ENCODE measurements around the gene UNC5B.
A peak's percentile ranks its signal among the peaks of the same experiment; 100 is the strongest.

The UNC5B gene

DNA sequence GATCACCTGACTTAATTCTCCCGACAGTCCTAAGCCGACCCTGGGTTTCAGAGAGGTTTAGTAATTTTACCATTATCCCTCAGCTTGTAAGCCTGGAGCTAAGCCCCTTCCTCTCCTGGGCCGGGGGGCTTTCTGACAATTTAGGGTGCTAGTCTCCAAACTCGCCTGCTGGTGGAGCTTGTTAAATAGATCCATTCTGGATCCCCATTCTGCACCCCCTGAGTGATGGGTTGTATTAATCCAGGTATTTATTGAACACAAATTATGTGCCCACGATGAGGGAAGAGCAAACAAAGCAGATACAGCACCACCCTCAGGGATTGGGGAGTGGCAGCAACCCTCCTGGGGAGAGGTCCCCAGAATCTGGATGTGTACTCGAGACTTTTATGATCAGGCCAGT lies 105.4 kb downstream of the UNC5B start:
- TF ChIP-seq, protein P1, sequence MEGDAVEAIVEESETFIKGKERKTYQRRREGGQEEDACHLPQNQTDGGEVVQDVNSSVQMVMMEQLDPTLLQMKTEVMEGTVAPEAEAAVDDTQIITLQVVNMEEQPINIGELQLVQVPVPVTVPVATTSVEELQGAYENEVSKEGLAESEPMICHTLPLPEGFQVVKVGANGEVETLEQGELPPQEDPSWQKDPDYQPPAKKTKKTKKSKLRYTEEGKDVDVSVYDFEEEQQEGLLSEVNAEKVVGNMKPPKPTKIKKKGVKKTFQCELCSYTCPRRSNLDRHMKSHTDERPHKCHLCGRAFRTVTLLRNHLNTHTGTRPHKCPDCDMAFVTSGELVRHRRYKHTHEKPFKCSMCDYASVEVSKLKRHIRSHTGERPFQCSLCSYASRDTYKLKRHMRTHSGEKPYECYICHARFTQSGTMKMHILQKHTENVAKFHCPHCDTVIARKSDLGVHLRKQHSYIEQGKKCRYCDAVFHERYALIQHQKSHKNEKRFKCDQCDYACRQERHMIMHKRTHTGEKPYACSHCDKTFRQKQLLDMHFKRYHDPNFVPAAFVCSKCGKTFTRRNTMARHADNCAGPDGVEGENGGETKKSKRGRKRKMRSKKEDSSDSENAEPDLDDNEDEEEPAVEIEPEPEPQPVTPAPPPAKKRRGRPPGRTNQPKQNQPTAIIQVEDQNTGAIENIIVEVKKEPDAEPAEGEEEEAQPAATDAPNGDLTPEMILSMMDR (IDR thresholded peaks at IDR 0.05; ENCODE audit: control insufficient read depth, extremely low read depth, insufficient read depth), result 0 out of 2 replicates have a peak, but pooled peaks have one; percentile 4
- H3K4me3 ChIP-seq (ENCODE audit: low read depth, low read length), result no peak overlapping the region
- DNase-seq (ENCODE audit: low read depth), result no peak

DNA sequence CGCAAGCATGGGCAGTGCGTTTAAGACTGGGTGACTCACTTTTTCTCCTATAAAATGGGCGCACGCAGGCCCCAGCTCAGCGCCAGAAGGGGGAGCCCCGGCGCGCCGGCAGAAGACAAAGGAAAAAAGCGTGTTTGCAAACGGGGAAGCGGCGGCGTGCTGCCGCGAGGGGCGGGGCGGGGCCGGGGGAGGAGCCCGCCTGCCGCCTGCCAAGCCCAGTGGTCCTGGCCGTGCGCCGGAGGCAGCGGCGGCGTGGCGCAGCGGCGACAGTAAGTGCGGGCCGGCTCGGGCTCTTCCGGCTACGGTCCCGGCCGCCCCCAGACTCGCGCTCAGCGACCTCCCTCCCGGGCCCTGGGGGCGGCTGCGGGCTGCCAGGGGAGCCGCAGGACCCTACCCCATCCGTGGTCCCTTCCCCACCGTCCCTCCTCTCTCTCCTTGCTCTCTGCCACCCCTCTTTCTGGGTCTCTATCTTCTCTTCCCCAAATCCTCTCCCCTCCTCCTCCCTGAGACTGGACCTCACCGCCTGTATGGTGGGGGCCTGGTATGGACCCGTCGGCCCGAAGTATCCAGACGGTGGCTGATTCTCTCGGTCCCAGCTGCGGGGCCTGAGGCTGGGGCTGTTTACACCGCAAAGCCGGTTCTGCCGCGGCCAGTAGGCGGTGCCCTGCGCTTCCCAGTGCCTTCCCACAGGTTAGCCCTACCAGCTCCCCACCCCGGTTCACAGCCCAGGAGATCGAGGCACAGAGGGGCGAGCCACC lies 106.9 kb downstream of the UNC5B start, which contains the start of gene SLC29A3:
SLC29A3 (plus strand) TSS at position 218 of the 758 bp plus-strand sequence; CDS start at position 269, 51 bp downstream.
- TF ChIP-seq, protein P1 (IDR thresholded peaks at IDR 0.05; ENCODE audit: control insufficient read depth, extremely low read depth, insufficient read depth), result peak; percentile 87
- DNase-seq (ENCODE audit: low read depth), result peak; percentile 53
- H3K4me3 ChIP-seq (ENCODE audit: low read depth, low read length), result peak within 1 kb of the TSS; percentile 78

DNA sequence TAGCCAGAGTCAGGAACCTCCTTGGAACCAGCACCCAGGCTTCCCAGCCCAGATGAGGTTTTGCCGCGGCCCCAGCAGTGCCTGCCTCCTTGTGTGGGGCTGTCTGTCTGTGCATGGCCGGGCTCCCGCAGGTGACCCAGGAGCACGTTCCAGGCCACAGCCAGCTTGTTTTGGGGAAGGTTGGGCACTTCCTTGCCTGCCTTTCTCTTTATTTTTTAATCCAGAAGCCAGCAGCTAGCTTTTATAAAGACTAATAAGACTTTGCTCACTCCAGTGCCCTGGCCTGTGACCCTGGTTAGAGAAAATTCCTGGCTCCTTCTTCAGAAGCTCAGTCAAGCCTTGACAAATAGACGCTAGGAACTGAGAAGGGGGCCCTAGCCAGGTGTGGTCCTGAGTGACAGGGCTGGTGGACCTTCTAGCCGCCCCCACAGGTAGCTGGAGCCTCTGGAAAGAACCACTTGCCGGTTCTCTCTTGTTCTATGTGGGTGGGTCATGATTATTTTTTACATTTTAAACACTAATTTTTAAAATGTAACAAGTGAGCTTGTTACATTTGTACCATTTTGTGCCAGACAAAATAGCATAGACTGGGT lies 107.5 kb downstream of the UNC5B start:
- TF ChIP-seq, protein P1 (IDR thresholded peaks at IDR 0.05; ENCODE audit: control insufficient read depth, extremely low read depth, insufficient read depth), result no peak
- DNase-seq (ENCODE audit: low read depth), result no peak
- H3K4me3 ChIP-seq (ENCODE audit: low read depth, low read length), result peak overlapping the region; percentile 78

DNA sequence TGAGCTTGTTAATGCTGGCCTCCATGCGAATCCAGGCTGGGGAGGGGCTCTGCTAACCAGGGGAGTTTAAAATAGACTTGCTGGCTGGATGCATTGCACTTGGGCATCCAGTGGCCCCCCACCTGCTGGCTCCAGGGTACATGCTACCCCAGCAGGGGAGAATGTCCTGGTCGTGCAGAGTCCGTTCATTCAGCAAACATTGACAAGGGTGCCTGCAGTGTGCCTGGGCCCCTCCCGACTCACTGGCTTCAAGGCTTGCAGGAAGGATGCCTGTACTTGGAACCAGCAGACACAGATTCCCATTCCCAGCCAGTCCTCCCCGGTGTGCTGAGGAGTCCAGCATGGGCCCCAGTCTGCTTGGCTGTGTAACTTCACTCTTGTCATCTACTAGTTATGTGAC lies 108.2 kb downstream of the UNC5B start:
- TF ChIP-seq, protein P1 (IDR thresholded peaks at IDR 0.05; ENCODE audit: control insufficient read depth, extremely low read depth, insufficient read depth), result no peak
- DNase-seq (ENCODE audit: low read depth), result no peak
- H3K4me3 ChIP-seq (ENCODE audit: low read depth, low read length), result no peak overlapping the region

DNA sequence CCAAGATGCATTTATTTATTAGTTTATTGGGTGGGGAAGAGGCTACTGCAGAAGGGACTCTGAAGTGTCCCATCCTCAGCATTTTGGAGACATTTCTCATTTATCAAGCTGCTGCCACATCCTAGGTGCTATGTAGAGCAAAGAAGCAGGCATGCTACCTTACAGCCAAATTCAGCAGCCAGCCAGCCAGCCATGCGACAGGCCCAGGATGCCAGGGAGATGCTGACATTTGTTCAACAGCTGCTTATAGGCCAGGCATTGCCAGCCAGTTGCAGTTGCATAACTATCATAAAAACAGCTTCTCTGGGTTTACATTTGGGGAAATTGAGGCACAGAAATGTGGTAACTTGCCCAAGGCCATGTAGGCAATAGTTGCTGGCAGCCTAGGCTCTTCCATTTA lies 109.0 kb downstream of the UNC5B start:
- TF ChIP-seq, protein P1 (IDR thresholded peaks at IDR 0.05; ENCODE audit: control insufficient read depth, extremely low read depth, insufficient read depth), result no peak

DNA sequence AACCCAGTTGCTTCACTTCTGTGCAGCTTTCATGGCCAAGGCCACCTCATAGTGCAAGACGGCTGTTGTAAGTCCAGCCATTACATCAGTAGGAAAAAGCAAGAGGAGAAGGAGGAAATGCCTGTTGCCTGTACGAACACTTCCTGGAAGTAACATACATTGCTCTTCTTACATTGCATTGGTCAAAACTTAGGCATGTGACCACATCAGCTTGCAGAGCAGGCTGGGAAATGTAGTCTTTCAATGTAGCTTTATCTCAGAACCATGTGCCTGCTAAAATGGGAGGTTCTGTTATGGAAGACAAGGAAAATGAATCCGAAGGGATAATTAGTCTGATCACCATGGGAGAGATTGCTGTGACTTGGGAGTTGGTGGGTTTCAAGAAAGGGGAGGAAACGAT lies 111.0 kb downstream of the UNC5B start:
- TF ChIP-seq, protein P1 (IDR thresholded peaks at IDR 0.05; ENCODE audit: control insufficient read depth, extremely low read depth, insufficient read depth), result no peak
- H3K4me3 ChIP-seq (ENCODE audit: low read depth, low read length), result no peak overlapping the region
- peak; percentile 15 for DNase-seq (ENCODE audit: low read depth)

More for the DNA sequence above, 109.0 kb downstream of the UNC5B start:
- DNase-seq (ENCODE audit: low read depth), result no peak
- no peak overlapping the region for H3K4me3 ChIP-seq (ENCODE audit: low read depth, low read length)

Measured in LNCaP clone FGC (cell line).